GM23248 (cell line): ENCODE measurements around the gene SKAP1. TPM values are rescaled to one million over a fixed set of nuclear protein-coding genes. Genes with fewer than 3 reads are reported as not detected.

Source experiments
- DNase-seq: peaks from one replicate; pipeline ENCODE4 v3.0.0-alpha.2; 2015
- H2AFZ ChIP-seq: fragments of 200-600 bp; sonication (generic); 2 replicates; pipeline ENCODE4 v1.6.1; 2016; ENCODE audit warnings: antibody characterized with exemption
- H3F3A ChIP-seq: fragments of 200-600 bp; sonication (generic); 2 replicates; pipeline ENCODE4 v1.6.1; 2016; ENCODE audit warnings: mild to moderate bottlenecking, antibody characterized with exemption, mixed run types; ENCODE audit not compliant: insufficient read depth
- H3K27ac ChIP-seq: fragments of 200-600 bp; sonication (generic); 2 replicates; pipeline ENCODE4 v1.5.1; 2016; ENCODE audit warnings: mild to moderate bottlenecking
- H3K27me3 ChIP-seq: fragments of 200-600 bp; sonication (generic); replicated peaks from 2 replicates; pipeline ENCODE4 v1.6.1; 2016; ENCODE audit warnings: mild to moderate bottlenecking; ENCODE audit not compliant: insufficient read depth
- H3K36me3 ChIP-seq: fragments of 200-600 bp; sonication (generic); 2 replicates; pipeline ENCODE4 v1.6.1; 2016; ENCODE audit warnings: low read depth, mild to moderate bottlenecking
- H3K4me1 ChIP-seq: fragments of 200-600 bp; sonication (generic); 2 replicates; pipeline ENCODE4 v1.6.1; 2016; ENCODE audit warnings: mild to moderate bottlenecking; ENCODE audit not compliant: insufficient read depth
- H3K4me2 ChIP-seq: fragments of 200-600 bp; sonication (generic); one replicate; pipeline ENCODE4 v1.6.1; 2016; ENCODE audit warnings: mild to moderate bottlenecking; ENCODE audit not compliant: unreplicated experiment
- H3K4me3 ChIP-seq: fragments of 200-600 bp; sonication (generic); 2 replicates; pipeline ENCODE4 v1.5.1; 2016; ENCODE audit warnings: mild to moderate bottlenecking
- H3K79me2 ChIP-seq: fragments of 200-600 bp; sonication (generic); 2 replicates; pipeline ENCODE4 v1.6.1; 2016; ENCODE audit warnings: mild to moderate bottlenecking; ENCODE audit not compliant: insufficient read depth
- H3K9ac ChIP-seq: fragments of 200-600 bp; sonication (generic); 2 replicates; pipeline ENCODE4 v1.6.1; 2016; ENCODE audit warnings: mild to moderate bottlenecking
- H3K9me2 ChIP-seq: fragments of 200-600 bp; sonication (generic); 2 replicates; pipeline ENCODE4 v1.6.1; 2016; ENCODE audit warnings: mixed run types, mild to moderate bottlenecking, moderate library complexity; ENCODE audit not compliant: insufficient read depth
- H3K9me3 ChIP-seq: fragments of 200-600 bp; sonication (generic); one replicate; pipeline ENCODE4 v1.6.1; 2017; ENCODE audit warnings: low read depth
- H4K20me1 ChIP-seq: fragments of 200-600 bp; sonication (generic); 2 replicates; pipeline ENCODE4 v1.6.0; 2016; ENCODE audit not compliant: insufficient read depth
- EZH2 ChIP-seq: fragments of 200-600 bp; sonication (generic); IDR thresholded peaks from 2 replicates; pipeline ENCODE4 v1.6.1; 2018; ENCODE audit warnings: antibody characterized with exemption, mild to moderate bottlenecking; ENCODE audit not compliant: insufficient read depth, poor library complexity, severe bottlenecking
- EZH2phosphoT487 ChIP-seq: fragments of 200-600 bp; sonication (generic); IDR thresholded peaks from 2 replicates; pipeline ENCODE4 v1.6.1; 2018; ENCODE audit warnings: antibody characterized with exemption, moderate library complexity, mild to moderate bottlenecking, low read depth; ENCODE audit not compliant: insufficient read depth
- WGBS, 2 experiments: methylation state at CpG; one replicate each; pipeline ENCODE4 v1.1.6; 2015 to 2017; ENCODE audit warnings: low lambda C conversion rate in 2 of 2, low coverage in 1 of 2; ENCODE audit errors: missing lambda C conversion rate in 2 of 2; 5-methylcytosine and 5-hydroxymethylcytosine counted together
- in situ Hi-C: fragments of 300-500 bp; cut with MboI; formaldehyde crosslinking; loops from 2 replicates; pipeline ENCODE4 v1.15.0; 2020
- polyA plus RNA-seq: library from polyadenylated mRNA; unstranded; fragments of >200 nt; fragmentation: Nextera tagmentation; extraction: Ambion mirVana; gene quantifications from 2 replicates; pipeline ENCODE4 v1.2.1, GENCODE V29; 2016
- total RNA-seq: library from RNA; depleted of rRNA; stranded (reverse); fragments of >200 nt; shearing (Covaris generic); gene quantifications from 2 replicates; pipeline ENCODE4 v1.2.3, GENCODE V29; 2014

The SKAP1 gene
- total and polyA plus RNA-seq, 2 experiments from 2014 or later = not detected

DNA sequence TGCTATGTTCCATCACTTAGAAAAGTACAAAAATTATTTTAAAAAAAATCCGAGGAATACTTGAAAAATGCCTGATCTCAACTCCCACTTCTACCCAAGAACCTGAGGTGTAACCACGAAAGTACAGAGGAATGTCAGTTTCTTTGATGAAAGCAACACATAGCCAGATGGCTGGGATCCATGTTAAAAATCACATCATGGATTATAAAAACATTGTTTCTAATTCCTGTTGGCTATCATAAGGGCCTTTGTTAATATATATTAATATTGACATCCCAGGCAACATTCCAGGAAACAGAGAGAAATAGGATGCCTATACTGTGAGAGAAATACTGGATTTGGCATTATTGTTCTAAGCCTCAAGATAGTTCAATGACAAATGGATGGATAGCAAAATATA, 115.3 kb downstream of the SKAP1 start:
- H3F3A ChIP-seq = no peaks in the 10 kb centered on the region
- no peak for DNase-seq
- H3K9ac ChIP-seq = no peak overlapping the region
- no peaks in the 10 kb centered on the region for H3K36me3 ChIP-seq
- in situ Hi-C loops = no loop called here
- H3K27ac ChIP-seq = no peak overlapping the region
- WGBS, 2 experiments = 17 to 21% methylated on average over 2 of the region's 2 CpGs
- no peaks in the 10 kb centered on the region for H3K4me1 ChIP-seq
- H3K4me2 ChIP-seq = no peak overlapping the region
- H3K9me3 ChIP-seq = no peaks in the 10 kb centered on the region
- H3K9me2 ChIP-seq = no peaks in the 10 kb centered on the region
- TF ChIP-seq EZH2 (no peak), EZH2phosphoT487 (no peak)
- no peaks in the 10 kb centered on the region for H3K79me2 ChIP-seq
- H4K20me1 ChIP-seq = no peaks in the 10 kb centered on the region
- no peak overlapping the region for H3K4me3 ChIP-seq
- peaks cover 84% of the 10 kb centered on the region for H3K27me3 ChIP-seq
- no peak overlapping the region for H2AFZ ChIP-seq

DNA sequence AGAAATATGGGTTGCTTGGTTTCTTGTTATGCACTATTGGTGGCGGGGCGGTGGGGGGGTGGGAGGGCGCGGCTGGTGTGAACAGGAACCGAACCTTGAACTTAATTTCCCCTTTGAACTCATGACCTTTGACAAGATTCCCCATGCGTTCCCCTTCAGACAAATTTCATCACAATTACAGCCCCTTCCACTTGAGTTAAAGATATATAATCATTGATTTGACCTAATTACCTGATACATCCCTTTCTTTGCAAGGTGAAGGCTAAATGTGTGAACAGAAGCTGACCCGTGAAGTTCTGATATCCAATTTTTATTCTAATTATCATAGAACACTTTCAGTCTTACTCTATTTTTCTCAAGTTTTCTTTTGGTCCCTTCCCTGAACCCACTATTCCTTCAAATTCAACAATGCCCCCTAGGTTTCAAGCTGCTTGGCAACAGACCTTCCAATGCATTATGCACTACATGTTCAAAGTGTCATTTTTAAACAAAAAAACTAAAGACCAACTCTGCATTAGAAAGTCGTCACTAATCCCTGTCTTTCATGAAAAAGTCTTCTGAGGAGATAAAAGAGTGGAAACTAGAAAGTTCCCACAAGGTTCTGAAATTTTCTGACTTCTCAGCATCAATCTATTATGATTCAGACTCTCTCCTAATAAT, 116.8 kb downstream of the SKAP1 start:
- H3K9me2 ChIP-seq = no peaks in the 10 kb centered on the region
- TF ChIP-seq EZH2phosphoT487 = no peak
- H3K36me3 ChIP-seq = no peaks in the 10 kb centered on the region
- H3K4me1 ChIP-seq = no peaks in the 10 kb centered on the region
- H3K27me3 ChIP-seq = peaks cover 95% of the 10 kb centered on the region
- H3K4me3 ChIP-seq = no peak overlapping the region
- no peak overlapping the region for H3K27ac ChIP-seq
- WGBS, 2 experiments = 58 to 69% methylated on average over 7 to 8 of the region's 8 CpGs
- DNase-seq = no peak
- in situ Hi-C loops = no loop called here
- no peak overlapping the region for H2AFZ ChIP-seq
- no peak overlapping the region for H3K9ac ChIP-seq
- H4K20me1 ChIP-seq = no peaks in the 10 kb centered on the region
- no peaks in the 10 kb centered on the region for H3K9me3 ChIP-seq
- H3K4me2 ChIP-seq = no peak overlapping the region
- H3K79me2 ChIP-seq = no peaks in the 10 kb centered on the region
- no peaks in the 10 kb centered on the region for H3F3A ChIP-seq

DNA sequence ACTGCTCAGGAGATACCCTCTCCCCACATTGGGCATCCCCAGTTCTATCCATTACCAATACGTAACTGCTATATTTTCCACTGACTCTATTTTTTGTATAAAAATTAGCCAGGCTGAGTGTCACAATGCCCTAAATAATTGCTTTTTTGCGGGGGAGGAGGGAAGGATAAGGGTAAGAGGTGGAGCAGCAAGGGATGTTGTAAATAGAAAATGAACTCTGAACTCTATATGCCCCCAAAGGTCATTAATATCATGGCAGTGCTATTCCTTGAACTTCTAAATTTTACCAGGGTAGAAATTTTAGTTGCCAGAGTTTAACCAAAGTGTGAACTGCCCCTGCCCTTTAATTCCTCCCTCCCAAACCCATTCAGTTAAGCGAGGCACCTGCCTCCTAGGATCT, 118.7 kb downstream of the SKAP1 start:
- Histone ChIP-seq H3K4me1 (no peaks in the 10 kb centered on the region), H3K27ac (no peak overlapping the region), H4K20me1 (no peaks in the 10 kb centered on the region), H3K9me2 (no peaks in the 10 kb centered on the region), H3K4me2 (no peak overlapping the region), H3K36me3 (no peaks in the 10 kb centered on the region), H3F3A (no peaks in the 10 kb centered on the region), H3K27me3 (peaks cover 91% of the 10 kb centered on the region), H3K9ac (no peak overlapping the region), H3K79me2 (no peaks in the 10 kb centered on the region), H3K4me3 (no peak overlapping the region), H3K9me3 (no peaks in the 10 kb centered on the region), H2AFZ (no peak overlapping the region)
- TF ChIP-seq EZH2 = no peak
- no peak for TF ChIP-seq EZH2phosphoT487
- in situ Hi-C loops = no loop called here
- DNase-seq = no peak
- WGBS, 2 experiments = 68 to 73% methylated on average over 3 of the region's 3 CpGs

DNA sequence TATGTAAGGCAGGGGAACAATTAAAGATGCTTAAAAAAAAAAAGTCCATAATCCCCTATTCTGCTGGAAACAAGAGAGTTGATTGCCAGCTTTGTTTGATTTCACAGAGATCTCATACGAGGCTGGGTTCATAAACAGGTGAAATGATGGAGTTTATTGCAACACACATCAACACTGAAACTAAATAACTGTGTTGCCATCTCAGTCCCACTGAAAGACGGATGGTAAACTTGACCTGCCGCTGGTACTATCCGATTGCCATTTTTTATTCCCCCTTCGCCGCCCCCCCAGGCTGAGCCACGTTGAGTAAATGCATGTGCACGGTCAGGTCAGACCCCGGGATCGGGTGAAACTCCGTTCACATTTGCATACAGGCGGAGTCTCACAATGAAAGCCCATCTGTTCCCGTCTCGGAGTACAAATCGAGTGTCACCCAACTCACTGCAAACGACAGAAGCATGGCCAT, 119.2 kb downstream of the SKAP1 start:
- Histone ChIP-seq H3K36me3 (no peaks in the 10 kb centered on the region), H3K4me2 (no peak overlapping the region), H3K27ac (no peak overlapping the region), H3K9ac (no peak overlapping the region), H3F3A (no peaks in the 10 kb centered on the region), H2AFZ (no peak overlapping the region), H3K4me3 (no peak overlapping the region), H3K9me3 (no peaks in the 10 kb centered on the region), H3K27me3 (peaks cover 91% of the 10 kb centered on the region), H3K4me1 (no peaks in the 10 kb centered on the region), H3K79me2 (no peaks in the 10 kb centered on the region), H3K9me2 (no peaks in the 10 kb centered on the region), H4K20me1 (no peaks in the 10 kb centered on the region)
- TF ChIP-seq EZH2phosphoT487 (no peak), EZH2 (no peak)
- in situ Hi-C loops = no loop called here
- 8 to 9% methylated on average over 16 of the region's 16 CpGs for WGBS, 2 experiments
- DNase-seq = no peak
